ENCODE data around the gene CARMIL1.
A peak's percentile ranks its signal among the peaks of the same experiment; 100 is the strongest.

Gene CARMIL1

GRCh38 chr6:25452031-25452430, 172.9 kb downstream of the CARMIL1 start:
- H4K91ac ChIP-seq (ENCODE audit: low read length) = no peak overlapping the region
- no peak overlapping the region for H2BK12ac ChIP-seq (ENCODE audit: low read length in 2 of 2)
- H3K18ac ChIP-seq (ENCODE audit: low read depth in 1 of 2, low read length in 2 of 2) = no peak overlapping the region
- H3K4ac ChIP-seq (ENCODE audit: low read depth in 1 of 2, low read length in 2 of 2) = no peak overlapping the region
- peaks cover 12% of the 10 kb centered on the region for H3K4me1 ChIP-seq (ENCODE audit: control insufficient read depth, insufficient read depth, low read depth, low read length)
- no peak overlapping the region for H3K27ac ChIP-seq (ENCODE audit: low read length, poor library complexity, severe bottlenecking)
- no peak overlapping the region for H3K14ac ChIP-seq (ENCODE audit: low read length in 2 of 2)
- no peak overlapping the region for H2BK15ac ChIP-seq (ENCODE audit: low read depth, poor library complexity, severe bottlenecking)
- peaks cover 21% of the 10 kb centered on the region for H3K79me1 ChIP-seq (replicated peaks; ENCODE audit: low read length, poor library complexity, severe bottlenecking)
- no peak overlapping the region for H2AFZ ChIP-seq (ENCODE audit: low read depth, low read length)
- H3K4me2 ChIP-seq (ENCODE audit: low read length, poor library complexity, severe bottlenecking) = no peak overlapping the region
- peaks cover 4 to 11% of the 10 kb centered on the region in 2 experiments for H3K36me3 ChIP-seq (ENCODE audit: control insufficient read depth in 1 of 2, insufficient read depth in 2 of 2, low read depth in 1 of 2, low read length in 2 of 2)
- H4K8ac ChIP-seq (ENCODE audit: low read length) = no peak overlapping the region
- H3K9ac ChIP-seq (ENCODE audit: low read length) = no peak overlapping the region
- no peak overlapping the region for H2BK120ac ChIP-seq (ENCODE audit: low read depth, low read length)
- no peaks in the 10 kb centered on the region for H3K27me3 ChIP-seq (ENCODE audit: control insufficient read depth in 1 of 2, insufficient read depth in 1 of 2, low read length in 2 of 2)
- no peaks in the 10 kb centered on the region for H3K9me3 ChIP-seq (ENCODE audit: control insufficient read depth, low read length)
- no peak overlapping the region for H2AK5ac ChIP-seq (ENCODE audit: low read length, severe bottlenecking)
- 88% methylated on average over 2 of the region's 3 CpGs for WGBS
- H2BK5ac ChIP-seq (ENCODE audit: low read depth, low read length, poor library complexity, severe bottlenecking) = no peak overlapping the region
- no peak for DNase-seq
- H3K23ac ChIP-seq (ENCODE audit: low read length in 2 of 2) = no peak overlapping the region
- H3K4me3 ChIP-seq (ENCODE audit: insufficient read depth in 1 of 2, low read depth in 1 of 2, low read length in 2 of 2) = no peak overlapping the region

- Histone ChIP-seq H2BK5ac (ENCODE audit: low read depth, low read length, poor library complexity, severe bottlenecking) (no peak overlapping the region), H2BK120ac (ENCODE audit: low read depth, low read length) (no peak overlapping the region), H3K27me3 (ENCODE audit: control insufficient read depth in 1 of 2, insufficient read depth in 1 of 2, low read length in 2 of 2) (no peaks in the 10 kb centered on the region), H4K91ac (ENCODE audit: low read length) (no peak overlapping the region), H3K9ac (ENCODE audit: low read length) (no peak overlapping the region), H2AK5ac (ENCODE audit: low read length, severe bottlenecking) (peak overlapping the region; percentile 88), H3K4me1 (ENCODE audit: control insufficient read depth, insufficient read depth, low read depth, low read length) (peaks cover 10% of the 10 kb centered on the region), H3K9me3 (ENCODE audit: control insufficient read depth, low read length) (no peaks in the 10 kb centered on the region), H3K79me1 (replicated peaks; ENCODE audit: low read length, poor library complexity, severe bottlenecking) (peaks cover 19% of the 10 kb centered on the region), H3K4me2 (ENCODE audit: low read length, poor library complexity, severe bottlenecking) (no peak overlapping the region), H3K4ac (ENCODE audit: low read depth in 1 of 2, low read length in 2 of 2) (no peak overlapping the region), H2BK12ac (ENCODE audit: low read length in 2 of 2) (no peak overlapping the region), H3K27ac (ENCODE audit: low read length, poor library complexity, severe bottlenecking) (no peak overlapping the region), H4K8ac (ENCODE audit: low read length) (no peak overlapping the region), H3K23ac (ENCODE audit: low read length in 2 of 2) (no peak overlapping the region), H3K36me3 (ENCODE audit: control insufficient read depth in 1 of 2, insufficient read depth in 2 of 2, low read depth in 1 of 2, low read length in 2 of 2) (peaks cover 4 to 11% of the 10 kb centered on the region in 2 experiments), H3K18ac (ENCODE audit: low read depth in 1 of 2, low read length in 2 of 2) (no peak overlapping the region), H2AFZ (ENCODE audit: low read depth, low read length) (no peak overlapping the region), H3K4me3 (ENCODE audit: insufficient read depth in 1 of 2, low read depth in 1 of 2, low read length in 2 of 2) (no peak overlapping the region), H3K14ac (ENCODE audit: low read length in 2 of 2) (no peak overlapping the region), H2BK15ac (ENCODE audit: low read depth, poor library complexity, severe bottlenecking) (no peak overlapping the region)
- no peak for DNase-seq
- WGBS = 100% methylated on average over 1 of the region's 2 CpGs
These were observed 174.1 kb downstream of the CARMIL1 start for GRCh38 chr6:25453288-25453687.

- H3K18ac ChIP-seq (ENCODE audit: low read depth in 1 of 2, low read length in 2 of 2) = no peak overlapping the region
- no peak overlapping the region for H3K9ac ChIP-seq (ENCODE audit: low read length)
- H3K27me3 ChIP-seq (ENCODE audit: control insufficient read depth in 1 of 2, insufficient read depth in 1 of 2, low read length in 2 of 2) = no peaks in the 10 kb centered on the region
- H4K91ac ChIP-seq (ENCODE audit: low read length) = no peak overlapping the region
- no peak overlapping the region for H3K27ac ChIP-seq (ENCODE audit: low read length, poor library complexity, severe bottlenecking)
- no peak overlapping the region for H2BK12ac ChIP-seq (ENCODE audit: low read length in 2 of 2)
- no peak overlapping the region for H2BK15ac ChIP-seq (ENCODE audit: low read depth, poor library complexity, severe bottlenecking)
- H3K23ac ChIP-seq (ENCODE audit: low read length in 2 of 2) = no peak overlapping the region
- no peak overlapping the region for H3K4ac ChIP-seq (ENCODE audit: low read depth in 1 of 2, low read length in 2 of 2)
- no peak overlapping the region for H3K4me2 ChIP-seq (ENCODE audit: low read length, poor library complexity, severe bottlenecking)
- no peak overlapping the region for H2BK5ac ChIP-seq (ENCODE audit: low read depth, low read length, poor library complexity, severe bottlenecking)
- H3K4me1 ChIP-seq (ENCODE audit: control insufficient read depth, insufficient read depth, low read depth, low read length) = peaks cover 7% of the 10 kb centered on the region
- H2BK120ac ChIP-seq (ENCODE audit: low read depth, low read length) = no peak overlapping the region
- peaks cover 16% of the 10 kb centered on the region for H3K79me1 ChIP-seq (replicated peaks; ENCODE audit: low read length, poor library complexity, severe bottlenecking)
- no peak overlapping the region for H4K8ac ChIP-seq (ENCODE audit: low read length)
- no peak for DNase-seq
- H3K9me3 ChIP-seq (ENCODE audit: control insufficient read depth, low read length) = no peaks in the 10 kb centered on the region
- no peak overlapping the region for H2AK5ac ChIP-seq (ENCODE audit: low read length, severe bottlenecking)
- H3K14ac ChIP-seq (ENCODE audit: low read length in 2 of 2) = no peak overlapping the region
- 100% methylated on average over 1 of the region's 1 CpG for WGBS
- no peak overlapping the region for H2AFZ ChIP-seq (ENCODE audit: low read depth, low read length)
- H3K36me3 ChIP-seq (ENCODE audit: control insufficient read depth in 1 of 2, insufficient read depth in 2 of 2, low read depth in 1 of 2, low read length in 2 of 2) = peaks cover 4 to 11% of the 10 kb centered on the region in 2 experiments
- H3K4me3 ChIP-seq (ENCODE audit: insufficient read depth in 1 of 2, low read depth in 1 of 2, low read length in 2 of 2) = no peak overlapping the region
These were observed 175.0 kb downstream of the CARMIL1 start for GRCh38 chr6:25454136-25454535.

- Histone ChIP-seq H2BK120ac (ENCODE audit: low read depth, low read length) (no peak overlapping the region), H3K14ac (ENCODE audit: low read length in 2 of 2) (no peak overlapping the region), H2BK15ac (ENCODE audit: low read depth, poor library complexity, severe bottlenecking) (no peak overlapping the region), H3K4me1 (ENCODE audit: control insufficient read depth, insufficient read depth, low read depth, low read length) (peaks cover 7% of the 10 kb centered on the region), H3K4me2 (ENCODE audit: low read length, poor library complexity, severe bottlenecking) (no peak overlapping the region), H4K8ac (ENCODE audit: low read length) (no peak overlapping the region), H4K91ac (ENCODE audit: low read length) (no peak overlapping the region), H2BK5ac (ENCODE audit: low read depth, low read length, poor library complexity, severe bottlenecking) (no peak overlapping the region), H3K4ac (ENCODE audit: low read depth in 1 of 2, low read length in 2 of 2) (no peak overlapping the region), H3K27me3 (ENCODE audit: control insufficient read depth in 1 of 2, insufficient read depth in 1 of 2, low read length in 2 of 2) (no peaks in the 10 kb centered on the region), H3K79me1 (replicated peaks; ENCODE audit: low read length, poor library complexity, severe bottlenecking) (peaks cover 18% of the 10 kb centered on the region), H3K9me3 (ENCODE audit: control insufficient read depth, low read length) (no peaks in the 10 kb centered on the region), H2AK5ac (ENCODE audit: low read length, severe bottlenecking) (no peak overlapping the region), H3K36me3 (ENCODE audit: control insufficient read depth in 1 of 2, insufficient read depth in 2 of 2, low read depth in 1 of 2, low read length in 2 of 2) (peaks cover 4 to 6% of the 10 kb centered on the region in 2 experiments), H2BK12ac (ENCODE audit: low read length in 2 of 2) (no peak overlapping the region), H3K9ac (ENCODE audit: low read length) (no peak overlapping the region), H3K18ac (ENCODE audit: low read depth in 1 of 2, low read length in 2 of 2) (no peak overlapping the region), H3K4me3 (ENCODE audit: insufficient read depth in 1 of 2, low read depth in 1 of 2, low read length in 2 of 2) (no peak overlapping the region), H2AFZ (ENCODE audit: low read depth, low read length) (no peak overlapping the region), H3K23ac (ENCODE audit: low read length in 2 of 2) (no peak overlapping the region), H3K27ac (ENCODE audit: low read length, poor library complexity, severe bottlenecking) (peak overlapping the region; percentile 94)
- 93% methylated on average over 3 of the region's 3 CpGs for WGBS
- DNase-seq = no peak
These were observed 177.3 kb downstream of the CARMIL1 start for GRCh38 chr6:25456249-25457040.
